Measurements from ENCODE around the gene PRODH2.

The PRODH2 gene

GRCh38 chr19:35811317-35812219 is 1.1 kb downstream of the PRODH2 start:
- Histone ChIP-seq H3K27ac (ENCODE audit: poor library complexity, severe bottlenecking) (no peak overlapping the region), H3K36me3 (ENCODE audit: low read depth) (no peaks in the 10 kb centered on the region), H3K4me3 (ENCODE audit: severe bottlenecking) (no peak overlapping the region), H3K9me3 (ENCODE audit: severe bottlenecking) (no peaks in the 10 kb centered on the region), H3K4me1 (ENCODE audit: insufficient read depth, poor library complexity, severe bottlenecking) (no peaks in the 10 kb centered on the region), H3K27me3 (ENCODE audit: insufficient read depth, poor library complexity, severe bottlenecking) (no peaks in the 10 kb centered on the region)
- no peak for TF ChIP-seq CTCF (IDR thresholded peaks at IDR 0.05; ENCODE audit: poor library complexity, severe bottlenecking)
- ATAC-seq (ENCODE audit: low read depth) (no peak), DNase-seq (ENCODE audit: low spot score) (no peak)

GRCh38 chr19:35807633-35808032 is 5.0 kb downstream of the PRODH2 start:
- Histone ChIP-seq H3K9me3 (ENCODE audit: severe bottlenecking) (no peaks in the 10 kb centered on the region), H3K27ac (ENCODE audit: poor library complexity, severe bottlenecking) (no peak overlapping the region), H3K4me1 (ENCODE audit: insufficient read depth, poor library complexity, severe bottlenecking) (no peaks in the 10 kb centered on the region), H3K27me3 (ENCODE audit: insufficient read depth, poor library complexity, severe bottlenecking) (no peaks in the 10 kb centered on the region), H3K36me3 (ENCODE audit: low read depth) (no peaks in the 10 kb centered on the region), H3K4me3 (ENCODE audit: severe bottlenecking) (no peak overlapping the region)
- TF ChIP-seq CTCF (IDR thresholded peaks at IDR 0.05; ENCODE audit: poor library complexity, severe bottlenecking) = no peak
- no peak for DNase-seq (ENCODE audit: low spot score)
- no peak for ATAC-seq (ENCODE audit: low read depth)

- H3K27ac ChIP-seq (ENCODE audit: poor library complexity, severe bottlenecking) = no peak overlapping the region
- no peaks in the 10 kb centered on the region for H3K27me3 ChIP-seq (ENCODE audit: insufficient read depth, poor library complexity, severe bottlenecking)
- TF ChIP-seq CTCF (IDR thresholded peaks at IDR 0.05; ENCODE audit: poor library complexity, severe bottlenecking) = no peak
- no peaks in the 10 kb centered on the region for H3K4me1 ChIP-seq (ENCODE audit: insufficient read depth, poor library complexity, severe bottlenecking)
- no peaks in the 10 kb centered on the region for H3K9me3 ChIP-seq (ENCODE audit: severe bottlenecking)
- ATAC-seq (ENCODE audit: low read depth) (no peak), DNase-seq (ENCODE audit: low spot score) (no peak)
- H3K36me3 ChIP-seq (ENCODE audit: low read depth) = no peaks in the 10 kb centered on the region
- H3K4me3 ChIP-seq (ENCODE audit: severe bottlenecking) = no peak overlapping the region
These were observed 6.0 kb downstream of the PRODH2 start for GRCh38 chr19:35806597-35806996.

- Histone ChIP-seq H3K4me3 (ENCODE audit: severe bottlenecking) (no peak overlapping the region), H3K27ac (ENCODE audit: poor library complexity, severe bottlenecking) (no peak overlapping the region), H3K27me3 (ENCODE audit: insufficient read depth, poor library complexity, severe bottlenecking) (no peaks in the 10 kb centered on the region), H3K4me1 (ENCODE audit: insufficient read depth, poor library complexity, severe bottlenecking) (no peaks in the 10 kb centered on the region), H3K36me3 (ENCODE audit: low read depth) (no peaks in the 10 kb centered on the region), H3K9me3 (ENCODE audit: severe bottlenecking) (no peaks in the 10 kb centered on the region)
- TF ChIP-seq CTCF (IDR thresholded peaks at IDR 0.05; ENCODE audit: poor library complexity, severe bottlenecking) = no peak
- DNase-seq (ENCODE audit: low spot score) (no peak), ATAC-seq (ENCODE audit: low read depth) (no peak)
These were observed 7.0 kb downstream of the PRODH2 start for GRCh38 chr19:35805526-35806102.

GRCh38 chr19:35801828-35802227 is 10.8 kb downstream of the PRODH2 start:
- no peak for DNase-seq (ENCODE audit: low spot score)
- H3K4me3 ChIP-seq (ENCODE audit: severe bottlenecking) = no peak overlapping the region
- no peaks in the 10 kb centered on the region for H3K36me3 ChIP-seq (ENCODE audit: low read depth)
- no peaks in the 10 kb centered on the region for H3K4me1 ChIP-seq (ENCODE audit: insufficient read depth, poor library complexity, severe bottlenecking)
- H3K27ac ChIP-seq (ENCODE audit: poor library complexity, severe bottlenecking) = no peak overlapping the region
- TF ChIP-seq CTCF (IDR thresholded peaks at IDR 0.05; ENCODE audit: poor library complexity, severe bottlenecking) = no peak
- no peak for ATAC-seq (ENCODE audit: low read depth)
- no peaks in the 10 kb centered on the region for H3K27me3 ChIP-seq (ENCODE audit: insufficient read depth, poor library complexity, severe bottlenecking)
- H3K9me3 ChIP-seq (ENCODE audit: severe bottlenecking) = no peaks in the 10 kb centered on the region
